HEK293 (cell line): ENCODE data around the gene FAM9A.
"Not testable (repeated sequence)": the region's sequence is repeated elsewhere in the genome, so short reads cannot be mapped to it uniquely, and the experiment has no call there.

Experiments used
- CTCF ChIA-PET: fragments of 350-600 bp; formaldehyde crosslinking; extraction: SDS; loops from one replicate; lab custom pipeline; 2021; ENCODE audit warnings: antibody characterized with exemption; lab: Yijun Ruan, JAX
- POLR2A ChIA-PET: fragments of 300-600 bp; formaldehyde crosslinking; extraction: SDS; loops from one replicate; lab custom pipeline; 2020; ENCODE audit warnings: antibody characterized with exemption, inconsistent platforms; lab: Yijun Ruan, JAX
- H3K27ac ChIP-seq: fragments of 200-500 bp; sonication (Bioruptor generic); 2 replicates; pipeline ENCODE4 v1.5.1; 2014; ENCODE audit warnings: low read depth, low read length, control low read depth, inconsistent platforms; ENCODE audit errors: extremely low read depth
- H3K36me3 ChIP-seq, 2 experiments: fragments of 200-500 bp in 1 of 2; sonication (Bioruptor generic) in 1 of 2; 1 replicate in 1 of 2; 2 replicates in 1 of 2; pipeline ENCODE4 v1.5.1; 2014 to 2017; ENCODE audit warnings: inconsistent platforms in 2 of 2, low read length in 2 of 2; ENCODE audit not compliant: control insufficient read depth in 2 of 2, insufficient read depth in 1 of 2
- H3K4me1 ChIP-seq: fragments of 200-500 bp; sonication (Bioruptor generic); 2 replicates; pipeline ENCODE4 v1.5.1; 2014; ENCODE audit warnings: mild to moderate bottlenecking, low read length, inconsistent platforms; ENCODE audit not compliant: control insufficient read depth, insufficient read depth
- H3K4me3 ChIP-seq: 2 replicates; pipeline ENCODE4 v1.5.1; 2011; ENCODE audit warnings: low read depth, mild to moderate bottlenecking, control low read depth, low read length, moderate library complexity
- H3K9me3 ChIP-seq: fragments of 200-500 bp; sonication (Bioruptor generic); 2 replicates; pipeline ENCODE4 v1.5.1; 2014; ENCODE audit warnings: low read depth, low read length, inconsistent platforms; ENCODE audit not compliant: control insufficient read depth, insufficient read depth
- AEBP2 ChIP-seq: fragments of 450-650 bp; formaldehyde crosslinking; IDR thresholded peaks from 2 replicates; pipeline ENCODE4 v1.5.1; 2016; ENCODE audit warnings: missing biosample characterization, missing genetic modification characterization, borderline replicate concordance
- BCL11A ChIP-seq: fragments of 450-650 bp; formaldehyde crosslinking; IDR thresholded peaks from 2 replicates; pipeline ENCODE4 v1.5.1; 2016; ENCODE audit warnings: low read depth, missing biosample characterization, missing genetic modification characterization
- GLIS2 ChIP-seq: fragments of 450-650 bp; formaldehyde crosslinking; IDR thresholded peaks from 2 replicates; pipeline ENCODE4 v1.5.1; 2016; ENCODE audit warnings: missing biosample characterization, missing genetic modification characterization
- HOXC10 ChIP-seq: sonication (generic); formaldehyde crosslinking; IDR thresholded peaks from 2 replicates; pipeline ENCODE4 v1.8.1; 2023; ENCODE audit warnings: mild to moderate bottlenecking, missing genetic modification reagents
- HOXD13 ChIP-seq: sonication (generic); formaldehyde crosslinking; IDR thresholded peaks from 2 replicates; pipeline ENCODE4 v1.8.0; 2022; ENCODE audit warnings: missing genetic modification reagents, borderline replicate concordance
- SETDB1 ChIP-seq: IDR thresholded peaks from one replicate; pipeline ENCODE4 v1.6.1; 2017; ENCODE audit warnings: mild to moderate bottlenecking, low read length, moderate library complexity, mixed read lengths; ENCODE audit not compliant: insufficient read length
- SP3 ChIP-seq: fragments of 450-650 bp; formaldehyde crosslinking; IDR thresholded peaks from 2 replicates; pipeline ENCODE4 v1.5.1; 2016; ENCODE audit warnings: missing biosample characterization, missing genetic modification characterization
- TSHZ1 ChIP-seq: fragments of 450-650 bp; formaldehyde crosslinking; IDR thresholded peaks from 2 replicates; pipeline ENCODE4 v1.5.1; 2016; ENCODE audit warnings: missing biosample characterization, missing genetic modification characterization, borderline replicate concordance
- ZIC2 ChIP-seq: fragments of 450-650 bp; formaldehyde crosslinking; IDR thresholded peaks from 2 replicates; pipeline ENCODE4 v1.5.1; 2016; ENCODE audit warnings: missing biosample characterization, missing genetic modification characterization
- ZNF335 ChIP-seq: fragments of 450-650 bp; formaldehyde crosslinking; conservative IDR thresholded peaks from 2 replicates; pipeline ENCODE4 v1.5.1; 2016; ENCODE audit warnings: missing biosample characterization, missing genetic modification characterization
- ZNF423 ChIP-seq: fragments of 450-650 bp; formaldehyde crosslinking; IDR thresholded peaks from 2 replicates; pipeline ENCODE4 v1.5.1; 2016; ENCODE audit warnings: missing biosample characterization, missing genetic modification characterization
- ZNF548 ChIP-seq: fragments of 450-650 bp; formaldehyde crosslinking; IDR thresholded peaks from 2 replicates; pipeline ENCODE4 v1.5.1; 2016; ENCODE audit warnings: missing biosample characterization, missing genetic modification characterization
- ZNF571 ChIP-seq: fragments of 450-650 bp; formaldehyde crosslinking; IDR thresholded peaks from 2 replicates; pipeline ENCODE4 v1.5.0; 2017; ENCODE audit warnings: missing biosample characterization, missing genetic modification characterization
- ZNF704 ChIP-seq: fragments of 450-650 bp; formaldehyde crosslinking; IDR thresholded peaks from 2 replicates; pipeline ENCODE4 v1.5.1; 2016; ENCODE audit warnings: missing biosample characterization, missing genetic modification characterization
- TF ChIP-seq, protein P1 (sequence below): fragments of 450-650 bp; formaldehyde crosslinking; IDR thresholded peaks from 2 replicates; pipeline ENCODE4 v1.5.1; 2017; ENCODE audit warnings: missing biosample characterization, missing genetic modification characterization

Gene FAM9A

GRCh38 chrX:8773117-8773516, 28.1 kb downstream of the FAM9A start:
- CTCF ChIA-PET: no interaction called here
- no peaks in the 10 kb centered on the region for H3K9me3 ChIP-seq
- no peak overlapping the region for H3K27ac ChIP-seq
- H3K4me1 ChIP-seq: no peaks in the 10 kb centered on the region
- POLR2A ChIA-PET: no interaction called here
- no peaks in the 10 kb centered on the region for H3K36me3 ChIP-seq
- H3K4me3 ChIP-seq: no peak overlapping the region
- TF ChIP-seq SP3 (tag by site-specific recombination) (no peak), HOXC10 (no peak)

DNA sequence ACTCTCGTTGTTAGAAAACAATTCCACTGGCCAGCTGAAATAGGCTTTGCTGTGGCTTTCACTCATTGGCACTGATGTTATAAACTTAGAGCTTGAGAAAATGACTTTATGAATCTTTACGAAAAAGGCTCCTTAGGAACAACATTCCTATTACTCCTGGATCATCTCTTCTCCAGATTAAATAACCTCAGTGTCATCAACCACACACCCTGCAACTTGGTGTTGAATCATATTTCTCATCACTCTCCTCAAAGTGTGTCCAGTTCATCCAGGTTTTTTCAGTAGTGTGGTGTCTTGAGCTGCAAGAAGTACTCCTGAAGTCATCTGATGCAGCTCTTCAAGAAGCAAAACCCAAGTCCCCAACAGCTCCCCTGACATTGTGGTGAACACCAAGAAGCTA, 41.2 kb downstream of the FAM9A start:
- Histone ChIP-seq H3K4me1 (no peaks in the 10 kb centered on the region), H3K36me3 (no peaks in the 10 kb centered on the region), H3K27ac (no peak overlapping the region), H3K9me3 (no peaks in the 10 kb centered on the region), H3K4me3 (no peak overlapping the region)
- CTCF ChIA-PET: no interaction called here
- TF ChIP-seq SETDB1: no peak
- no peak for TF ChIP-seq GLIS2 (tag by site-specific recombination)
- no peak for TF ChIP-seq ZNF548 (tag by site-specific recombination)
- TF ChIP-seq BCL11A (tag by site-specific recombination): no peak
- TF ChIP-seq ZNF704 (tag by site-specific recombination): no peak
- no peak for TF ChIP-seq ZIC2 (tag by site-specific recombination)
- no peak for TF ChIP-seq ZNF571 (tag by site-specific recombination)
- TF ChIP-seq, protein P1, sequence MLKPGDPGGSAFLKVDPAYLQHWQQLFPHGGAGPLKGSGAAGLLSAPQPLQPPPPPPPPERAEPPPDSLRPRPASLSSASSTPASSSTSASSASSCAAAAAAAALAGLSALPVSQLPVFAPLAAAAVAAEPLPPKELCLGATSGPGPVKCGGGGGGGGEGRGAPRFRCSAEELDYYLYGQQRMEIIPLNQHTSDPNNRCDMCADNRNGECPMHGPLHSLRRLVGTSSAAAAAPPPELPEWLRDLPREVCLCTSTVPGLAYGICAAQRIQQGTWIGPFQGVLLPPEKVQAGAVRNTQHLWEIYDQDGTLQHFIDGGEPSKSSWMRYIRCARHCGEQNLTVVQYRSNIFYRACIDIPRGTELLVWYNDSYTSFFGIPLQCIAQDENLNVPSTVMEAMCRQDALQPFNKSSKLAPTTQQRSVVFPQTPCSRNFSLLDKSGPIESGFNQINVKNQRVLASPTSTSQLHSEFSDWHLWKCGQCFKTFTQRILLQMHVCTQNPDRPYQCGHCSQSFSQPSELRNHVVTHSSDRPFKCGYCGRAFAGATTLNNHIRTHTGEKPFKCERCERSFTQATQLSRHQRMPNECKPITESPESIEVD: no peak
- TF ChIP-seq ZNF335: no peak
- no peak for TF ChIP-seq ZNF423 (tag by site-specific recombination)
- TF ChIP-seq HOXD13 (CRISPR knock-in tag): no peak
- TF ChIP-seq TSHZ1: no peak
- no peak for TF ChIP-seq AEBP2
- POLR2A ChIA-PET: no interaction called here

DNA sequence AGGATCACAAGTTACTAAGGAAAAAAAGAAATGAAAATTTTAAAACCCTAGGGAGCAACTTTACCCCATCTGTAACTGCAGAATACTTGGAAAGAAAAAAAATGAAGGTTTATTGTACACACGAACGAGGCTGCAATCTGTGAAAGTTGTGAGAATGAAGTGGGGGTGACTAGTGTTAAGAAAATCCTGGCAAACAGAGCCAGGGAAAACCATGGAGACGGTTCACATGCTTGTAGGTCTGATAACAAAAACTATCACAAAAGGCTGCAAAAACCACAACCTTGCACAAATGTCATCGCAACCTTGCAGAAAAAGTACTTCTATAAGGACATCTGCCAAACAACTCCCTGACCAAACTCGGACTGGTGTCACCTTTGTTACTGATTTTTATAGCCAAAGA, 42.5 kb downstream of the FAM9A start:
- H3K4me3 ChIP-seq, H3K27ac ChIP-seq, POLR2A ChIA-PET, H3K4me1 ChIP-seq, CTCF ChIA-PET, H3K9me3 ChIP-seq, H3K36me3 ChIP-seq: not testable (repeated sequence)

- POLR2A ChIA-PET, CTCF ChIA-PET, H3K9me3 ChIP-seq, H3K36me3 ChIP-seq, H3K4me1 ChIP-seq, H3K4me3 ChIP-seq, H3K27ac ChIP-seq: not testable (repeated sequence)
These were observed 43.4 kb downstream of the FAM9A start for GRCh38 chrX:8757609-8758389.
